Kidney (tissue), 14 donors: Measurements from ENCODE around the gene TDP1. TPM values are rescaled to one million over a fixed set of nuclear protein-coding genes. Genes with fewer than 3 reads are reported as not detected.

Experiments
- DNase-seq, 5 donors: peaks; one replicate each; pipeline ENCODE4 v3.0.0-alpha.2; 2013 to 2020
- FAIRE-seq: peaks from 2 replicates; lab custom pipeline; 2012; peaks lifted over from hg19 to GRCh38; lab: Jason Lieb, UNC
- H3K27ac ChIP-seq, 2 donors: one replicate each; pipeline ENCODE4 v1.7.0; 2013; ENCODE audit warnings: low read depth in 2 of 2, low read length in 2 of 2, inconsistent platforms in 1 of 2
- H3K27me3 ChIP-seq: one replicate; pipeline ENCODE4 v1.7.1; 2013; ENCODE audit warnings: low read length, inconsistent platforms; ENCODE audit not compliant: control insufficient read depth, insufficient read depth
- H3K36me3 ChIP-seq, 3 donors: one replicate each; pipeline versions ENCODE4 v1.7.0 to v1.7.1; 2013; ENCODE audit warnings: low read length in 3 of 3, control low read depth in 1 of 3, inconsistent platforms in 1 of 3; ENCODE audit not compliant: insufficient read depth in 3 of 3, control insufficient read depth in 2 of 3
- H3K4me1 ChIP-seq, 3 donors: one replicate each; pipeline versions ENCODE4 v1.7.0 to v1.7.1; 2013; ENCODE audit warnings: low read length in 3 of 3, inconsistent platforms in 1 of 3, low read depth in 1 of 3; ENCODE audit not compliant: control insufficient read depth in 2 of 3, insufficient read depth in 2 of 3
- H3K4me3 ChIP-seq, 3 donors: one replicate each; pipeline versions ENCODE4 v1.7.0 to v1.8.1; 2013; ENCODE audit warnings: low read length in 3 of 3, control low read depth in 1 of 3, inconsistent platforms in 1 of 3
- H3K9ac ChIP-seq, 3 donors: one replicate each; pipeline versions ENCODE4 v1.7.0 to v1.7.1; 2013; ENCODE audit warnings: low read length in 3 of 3, control low read depth in 1 of 3, inconsistent platforms in 1 of 3
- H3K9me3 ChIP-seq, 3 donors: one replicate each; pipeline versions ENCODE4 v1.7.0 to v1.7.1; 2013; ENCODE audit warnings: low read length in 3 of 3, control low read depth in 1 of 3, inconsistent platforms in 1 of 3; ENCODE audit not compliant: control insufficient read depth in 2 of 3, insufficient read depth in 1 of 3
- CTCF ChIP-seq: IDR thresholded peaks from 3 replicates; pipeline ENCODE4 v1.5.1; 2012; ENCODE audit warnings: mild to moderate bottlenecking, moderate library complexity, borderline replicate concordance; ENCODE audit not compliant: insufficient read depth; ENCODE audit errors: extremely low read depth
- intact Hi-C: fragments of 100-400 bp; cut with DNase I; formaldehyde crosslinking; loops from one replicate; pipeline ENCODE4 v1.11.1; 2022
- polyA plus RNA-seq: library from polyadenylated mRNA; stranded (reverse); fragments of 350-450 nt; fragmentation: Illumina TruSeq; extraction: RNeasy Lipid Tissue Mini Kit (QIAGEN cat#74804); gene quantifications from one replicate; pipeline ENCODE4 v1.2.3, GENCODE V29; 2014; ENCODE audit warnings: low read depth, low replicate concordance; ENCODE audit not compliant: insufficient read depth
- total RNA-seq: library from RNA; stranded (reverse); fragmentation: NEBNext Ultra II Directional; extraction: Animal tissue kit (Norgen Biotek cat#: 25700); gene quantifications from one replicate; pipeline ENCODE4 v1.2.1, GENCODE V29; 2021
- donor health status: control.
- donor health status: control.
- donor health status: control.
- donor health status: control.
- donor health status: control.
- donor health status: DM: yes; HTN: yes; CAD: no.
- donor health status: Normal renal cell carcinoma (clear cell type).

TDP1 gene
- total and polyA plus RNA-seq, 2 donors from 2014 or later, result 4.8 to 15.7 TPM

GRCh38 chr14:89954070-89955021, 1.4 kb upstream of the TDP1 start, which contains the start of gene EFCAB11:
EFCAB11 (minus strand) TSS chr14:89954730; CDS start chr14:89954660, 70 bp downstream.
- H3K27me3 ChIP-seq, result no peaks in the 10 kb centered on the region
- H3K4me1 ChIP-seq, result peaks cover 0 to 8% (median 0%) of the 10 kb centered on the region in 3 donors
- peak within 1 kb of the TSS; percentile 57 to 64 for H3K27ac ChIP-seq
- FAIRE-seq (peak; percentile 95), DNase-seq (peak; percentile 98 to 100 (median 99))
- intact Hi-C loops, result no loop called here
- peak within 1 kb of the TSS; percentile 74 to 83 (median 76) for H3K9ac ChIP-seq
- no peaks in the 10 kb centered on the region for H3K9me3 ChIP-seq
- no peak for TF ChIP-seq CTCF
- peak within 1 kb of the TSS; percentile 78 to 97 (median 81) for H3K4me3 ChIP-seq
- H3K36me3 ChIP-seq, result peaks cover 0 to 5% (median 0%) of the 10 kb centered on the region in 3 donors

GRCh38 chr14:89955022-89955744, 544 bp upstream of the TDP1 start:
- FAIRE-seq (no peak), DNase-seq (no peak)
- H3K9me3 ChIP-seq, result no peaks in the 10 kb centered on the region
- no peak for TF ChIP-seq CTCF
- intact Hi-C loops, result no loop called here
- H3K4me3 ChIP-seq, result peak overlapping the region; percentile 78 to 97 (median 81)
- H3K27ac ChIP-seq, result peak overlapping the region; percentile 57 to 60
- H3K36me3 ChIP-seq, result peaks cover 0 to 5% (median 0%) of the 10 kb centered on the region in 3 donors
- no peaks in the 10 kb centered on the region for H3K27me3 ChIP-seq
- peak overlapping the region; percentile 59 to 83 (median 74) for H3K9ac ChIP-seq
- H3K4me1 ChIP-seq, result peaks cover 0 to 8% (median 0%) of the 10 kb centered on the region in 3 donors

- DNase-seq (peak in 1 of 5 donors; percentile 41), FAIRE-seq (no peak)
- TF ChIP-seq CTCF, result no peak
- Histone ChIP-seq H3K27me3 (no peaks in the 10 kb centered on the region), H3K4me1 (peaks cover 0 to 8% (median 0%) of the 10 kb centered on the region in 3 donors), H3K36me3 (peaks cover 0 to 5% (median 0%) of the 10 kb centered on the region in 3 donors), H3K9me3 (no peaks in the 10 kb centered on the region), H3K4me3 (peak overlapping the region; percentile 88 to 97 (median 90)), H3K27ac (peak overlapping the region; percentile 66 to 87), H3K9ac (peak overlapping the region; percentile 72 to 85 (median 80))
- intact Hi-C loops, result no loop called here
These were observed 908 bp downstream of the TDP1 start for GRCh38 chr14:89956661-89957009.
